ENCODE measurements around the gene POLDIP2. TPM values are rescaled to one million over a fixed set of nuclear protein-coding genes. Genes with fewer than 3 reads are reported as not detected.

POLDIP2 gene
- total and polyA plus RNA-seq, 10 donors: 27.8 to 62.6 (median 47.6) TPM

- Histone ChIP-seq H3K4me1 (peaks cover 0 to 3% (median 0%) of the 10 kb centered on the region in 6 donors), H3K27ac (no peak within 1 kb of the TSS), H3K4me3 (no peak within 1 kb of the TSS), H3K9me3 (no peaks in the 10 kb centered on the region), H3K27me3 (replicated peaks in 1 of 7) (no peaks in the 10 kb centered on the region), H3K36me3 (peaks cover 11 to 65% (median 51%) of the 10 kb centered on the region in 6 donors)
- WGBS, 5 donors: 89 to 95% (median 92%) methylated on average over 13 of the region's 13 CpGs
- TF ChIP-seq POLR2A (IDR thresholded peaks at IDR 0.05) (no peak), POLR2AphosphoS5 (IDR thresholded peaks at IDR 0.05) (peak in 1 of 3 donors; percentile 47)
- TF ChIP-seq, protein P1, sequence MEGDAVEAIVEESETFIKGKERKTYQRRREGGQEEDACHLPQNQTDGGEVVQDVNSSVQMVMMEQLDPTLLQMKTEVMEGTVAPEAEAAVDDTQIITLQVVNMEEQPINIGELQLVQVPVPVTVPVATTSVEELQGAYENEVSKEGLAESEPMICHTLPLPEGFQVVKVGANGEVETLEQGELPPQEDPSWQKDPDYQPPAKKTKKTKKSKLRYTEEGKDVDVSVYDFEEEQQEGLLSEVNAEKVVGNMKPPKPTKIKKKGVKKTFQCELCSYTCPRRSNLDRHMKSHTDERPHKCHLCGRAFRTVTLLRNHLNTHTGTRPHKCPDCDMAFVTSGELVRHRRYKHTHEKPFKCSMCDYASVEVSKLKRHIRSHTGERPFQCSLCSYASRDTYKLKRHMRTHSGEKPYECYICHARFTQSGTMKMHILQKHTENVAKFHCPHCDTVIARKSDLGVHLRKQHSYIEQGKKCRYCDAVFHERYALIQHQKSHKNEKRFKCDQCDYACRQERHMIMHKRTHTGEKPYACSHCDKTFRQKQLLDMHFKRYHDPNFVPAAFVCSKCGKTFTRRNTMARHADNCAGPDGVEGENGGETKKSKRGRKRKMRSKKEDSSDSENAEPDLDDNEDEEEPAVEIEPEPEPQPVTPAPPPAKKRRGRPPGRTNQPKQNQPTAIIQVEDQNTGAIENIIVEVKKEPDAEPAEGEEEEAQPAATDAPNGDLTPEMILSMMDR (IDR thresholded peaks at IDR 0.05 in 8 of 11, conservative IDR thresholded peaks at IDR 0.05 in 3 of 11): no peak
- DNase-seq: no peak
- intact Hi-C loops (cut with DNase I; ENCODE audit: low total_unique reads): no loop called here
These were observed 7.5 kb upstream of the POLDIP2 start, which contains the start of gene SEBOX for GRCh38 chr17:28364665-28365363. TSS of gene SEBOX (minus strand) at chr17:28365199. CDS start at chr17:28365151, 48 bp downstream.

DNA sequence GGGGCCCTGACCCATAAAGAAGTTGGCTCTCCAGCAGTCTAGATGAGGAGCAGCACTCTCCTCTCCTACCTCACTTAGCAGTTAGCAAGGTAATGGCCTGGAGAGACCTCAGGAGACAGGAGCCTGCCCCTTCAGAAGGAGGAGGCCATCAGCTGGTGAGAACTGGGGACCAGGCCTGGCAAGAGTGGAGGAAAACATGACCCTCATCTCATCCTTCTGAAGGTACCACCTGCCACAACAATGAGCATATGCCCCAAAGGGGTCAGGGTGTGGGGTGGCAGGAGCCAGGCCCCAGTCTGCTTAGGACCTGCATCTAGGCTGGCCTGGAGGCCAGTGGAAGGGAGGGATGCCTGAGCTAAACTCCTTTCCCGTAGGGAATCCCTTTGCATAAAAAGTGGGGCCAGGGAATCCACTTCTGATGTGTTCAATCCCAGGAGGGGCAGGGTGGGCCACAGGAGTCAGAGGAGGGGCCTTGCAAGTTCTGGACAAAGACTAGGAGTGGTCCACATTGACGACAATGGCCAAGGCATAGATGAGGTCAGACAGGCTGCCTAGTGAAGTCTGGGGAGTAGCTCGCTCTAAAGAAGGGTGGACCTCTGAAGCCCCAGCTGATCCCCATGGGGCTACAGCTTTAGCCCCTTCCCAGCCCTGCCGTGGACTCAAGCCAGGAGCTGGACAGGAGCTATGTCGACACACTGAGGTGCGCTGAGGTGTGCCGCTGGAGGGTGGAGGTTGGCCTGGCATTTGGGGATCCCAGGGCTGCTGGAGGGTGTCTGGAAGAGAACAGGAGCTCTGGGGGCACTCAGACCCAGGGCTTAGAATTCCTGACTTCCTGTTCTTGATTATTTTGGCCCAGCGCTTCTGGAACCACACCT, 6.7 kb upstream of the POLDIP2 start:
- no peaks in the 10 kb centered on the region for H3K27me3 ChIP-seq (replicated peaks in 1 of 7)
- peaks cover 0 to 2% (median 0%) of the 10 kb centered on the region in 6 donors for H3K4me1 ChIP-seq
- peaks cover 11 to 73% (median 59%) of the 10 kb centered on the region in 6 donors for H3K36me3 ChIP-seq
- H3K4me3 ChIP-seq: no peak overlapping the region
- H3K27ac ChIP-seq: no peak overlapping the region
- peak in 1 of 3 donors; percentile 50 for TF ChIP-seq POLR2AphosphoS5 (IDR thresholded peaks at IDR 0.05)
- TF ChIP-seq, protein P1 (IDR thresholded peaks at IDR 0.05 in 8 of 11, conservative IDR thresholded peaks at IDR 0.05 in 3 of 11): no peak
- intact Hi-C loops (cut with DNase I; ENCODE audit: low total_unique reads): no loop called here
- no peaks in the 10 kb centered on the region for H3K9me3 ChIP-seq
- no peak for DNase-seq
- WGBS, 5 donors: 85 to 97% (median 94%) methylated on average over 6 to 8 of the region's 8 CpGs

- no peak for DNase-seq
- Histone ChIP-seq H3K9me3 (no peaks in the 10 kb centered on the region), H3K27ac (no peak overlapping the region), H3K4me3 (no peak overlapping the region), H3K4me1 (peaks cover 3 to 10% (median 7%) of the 10 kb centered on the region in 6 donors), H3K27me3 (replicated peaks in 1 of 7) (no peaks in the 10 kb centered on the region), H3K36me3 (peaks cover 11 to 76% (median 60%) of the 10 kb centered on the region in 6 donors)
- intact Hi-C loops (cut with DNase I; ENCODE audit: low total_unique reads): no loop called here
- 93 to 96% (median 95%) methylated on average over 5 of the region's 5 CpGs for WGBS, 5 donors
- TF ChIP-seq, protein P1 (IDR thresholded peaks at IDR 0.05 in 8 of 11, conservative IDR thresholded peaks at IDR 0.05 in 3 of 11): no peak
- TF ChIP-seq POLR2AphosphoS5 (IDR thresholded peaks at IDR 0.05) (no peak), POLR2A (IDR thresholded peaks at IDR 0.05) (no peak)
These were observed 5.9 kb upstream of the POLDIP2 start for GRCh38 chr17:28363186-28363585.

DNA sequence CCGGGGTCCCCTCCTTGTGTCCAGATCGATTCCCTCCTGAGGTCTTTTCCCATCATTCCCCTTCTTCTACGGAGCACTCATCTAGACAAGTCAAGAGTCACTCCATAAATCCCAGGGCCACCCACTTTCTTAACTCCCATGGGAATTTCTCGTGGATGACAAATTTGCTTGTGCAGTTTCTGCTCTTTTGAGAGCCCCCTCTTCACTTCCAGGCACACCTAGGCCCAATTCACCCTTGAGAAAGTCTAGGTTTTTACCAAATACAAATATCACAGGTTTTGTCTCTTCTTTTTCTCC, 522 bp upstream of the POLDIP2 start:
- Histone ChIP-seq H3K27me3 (replicated peaks in 1 of 7) (no peaks in the 10 kb centered on the region), H3K4me1 (peaks cover 18 to 44% (median 33%) of the 10 kb centered on the region in 6 donors), H3K27ac (peak overlapping the region; percentile 87 to 95 (median 91)), H3K9me3 (no peaks in the 10 kb centered on the region), H3K36me3 (peaks cover 11 to 67% (median 59%) of the 10 kb centered on the region in 6 donors), H3K4me3 (peak overlapping the region; percentile 71 to 95 (median 91))
- 1 to 5% (median 4%) methylated on average over 4 of the region's 4 CpGs for WGBS, 5 donors
- no peak for DNase-seq
- intact Hi-C loops (cut with DNase I; ENCODE audit: low total_unique reads): no loop called here
- no peak for TF ChIP-seq POLR2AphosphoS5 (IDR thresholded peaks at IDR 0.05)
- TF ChIP-seq, protein P1 (IDR thresholded peaks at IDR 0.05 in 8 of 11, conservative IDR thresholded peaks at IDR 0.05 in 3 of 11): no peak
- TF ChIP-seq POLR2A (IDR thresholded peaks at IDR 0.05): no peak

All from spleen (tissue), 11 donors.